Right cardiac atrium (tissue), 5 donors: Measurements from ENCODE around the gene SERPINB10. TPM values are rescaled to one million over a fixed set of nuclear protein-coding genes. Genes with fewer than 3 reads are reported as not detected.

Experiments
- ATAC-seq, 2 donors: fragments of 200-7000 bp; cut with Tn5 transposase; one replicate each; pipeline versions ENCODE4 v1.8.0 to v1.9.1; 2020; ENCODE audit warnings: moderate library complexity in 2 of 2, mild to moderate bottlenecking in 1 of 2
- DNase-seq, 3 donors: peaks; one replicate each; pipeline ENCODE4 v3.0.0-alpha.2; 2020
- H3K27ac ChIP-seq: one replicate; pipeline ENCODE4 v1.5.1; 2013; ENCODE audit warnings: mild to moderate bottlenecking, low read length, control low read depth, moderate library complexity
- H3K27me3 ChIP-seq: one replicate; pipeline ENCODE4 v1.6.1; 2013; ENCODE audit not compliant: control insufficient read depth, insufficient read depth
- H3K4me1 ChIP-seq: one replicate; pipeline ENCODE4 v1.6.1; 2013; ENCODE audit warnings: low read length; ENCODE audit not compliant: control insufficient read depth, insufficient read depth
- H3K4me3 ChIP-seq: one replicate; pipeline ENCODE4 v1.5.1; 2013; ENCODE audit warnings: low read length, control low read depth
- H3K9me3 ChIP-seq: one replicate; pipeline ENCODE4 v1.6.1; 2013; ENCODE audit warnings: low read length; ENCODE audit not compliant: control insufficient read depth
- WGBS: extraction: QIAGEN DNeasy Blood & Tissue Kit; methylation state at CpG from one replicate; pipeline ENCODE4 v1.1.7; 2013; 5-methylcytosine and 5-hydroxymethylcytosine counted together
- intact Hi-C, 4 donors: fragments of 100-400 bp; cut with DNase I; formaldehyde crosslinking; loops; one replicate each; pipeline versions ENCODE4 v1.11.0 to v1.14.0; 2022 to 2023
- polyA plus RNA-seq: library from polyadenylated mRNA; stranded (reverse); fragments of 200-250 nt; gene quantifications from one replicate; pipeline ENCODE4 v1.2.3, GENCODE V29; 2013
- total RNA-seq, 4 donors: library from RNA; stranded (reverse); fragmentation: NEBNext Ultra II Directional; extraction: Animal tissue kit (Norgen Biotek cat#: 25700); gene quantifications; one replicate each; pipeline ENCODE4 v1.2.1, GENCODE V29; 2021
- donor health status: healthy with polysubstance abuse.
- donor health status: DM: no; HTN: yes; CAD: no.
- donor health status: DM: no; HTN: no; CAD: no.
- donor health status: DM: no; HTN: yes; CAD: no; lungs with severe emphysema.
- donor health status: DM: yes; HTN: yes; CAD: no.

The SERPINB10 gene
- total and polyA plus RNA-seq, 5 donors = not detected

DNA sequence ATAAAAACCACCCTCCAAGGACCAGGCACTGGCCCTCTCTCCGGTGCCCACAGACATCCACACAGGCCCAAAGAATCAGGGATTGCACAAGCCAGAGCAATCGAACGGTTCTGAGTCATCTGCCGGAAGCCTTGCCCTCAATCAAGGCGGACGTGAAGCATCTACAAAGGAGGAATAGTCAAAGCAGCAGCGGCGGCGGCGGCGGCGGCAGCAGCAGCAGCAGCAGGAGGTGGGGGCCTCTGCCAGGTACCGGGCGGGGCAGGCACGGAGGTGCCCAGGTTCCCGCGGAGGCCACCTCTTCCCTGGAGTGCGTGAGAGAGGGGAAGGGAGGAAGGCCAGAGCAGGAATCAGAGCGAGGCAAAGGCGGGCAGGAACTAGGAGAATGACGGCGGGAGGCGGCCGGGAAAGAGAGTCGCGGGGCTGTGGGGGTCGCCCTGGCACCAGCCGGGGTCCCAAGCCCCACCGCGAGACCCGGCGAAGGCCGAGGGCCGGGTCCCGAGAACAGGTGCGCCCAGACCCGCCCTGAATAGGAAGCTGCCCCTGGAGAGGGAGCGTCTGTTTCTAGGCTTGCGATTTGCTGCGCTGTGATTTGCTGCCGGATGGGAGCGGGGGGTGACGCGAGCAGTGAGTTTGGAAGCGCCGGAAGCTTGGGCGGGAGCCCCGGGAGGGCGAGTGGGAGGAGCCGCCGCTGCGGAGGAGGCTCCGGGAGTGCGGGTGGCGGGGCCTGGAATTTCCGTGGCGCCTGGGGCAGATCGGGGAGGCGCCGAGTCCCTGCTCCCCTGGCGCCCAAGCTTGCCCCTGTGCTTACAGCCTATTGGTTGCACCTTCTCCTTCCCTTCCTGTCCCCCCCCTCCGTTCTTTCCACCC is 62.4 kb downstream of the SERPINB10 start, which contains the start of gene SERPINB8:
Gene SERPINB8 (plus strand): TSS at position 140 of the 867 bp plus-strand sequence. CDS start 8,228 bp downstream, outside the sequence.
- DNase-seq = peak; percentile 94 to 97 (median 97)
- Histone ChIP-seq H3K4me1 (no peaks in the 10 kb centered on the region), H3K4me3 (peak within 1 kb of the TSS; percentile 91), H3K9me3 (no peaks in the 10 kb centered on the region), H3K27me3 (no peaks in the 10 kb centered on the region), H3K27ac (peak within 1 kb of the TSS; percentile 99)
- peak; percentile 99 for ATAC-seq
- intact Hi-C loops = no loop called here
- WGBS = under 1% methylated on average over 62 of the region's 62 CpGs

GRCh38 chr18:63970809-63971205 is 63.0 kb downstream of the SERPINB10 start:
- intact Hi-C loops = no loop called here
- H3K27ac ChIP-seq = peak overlapping the region; percentile 79
- DNase-seq = peak; percentile 48 to 82 (median 77)
- no peaks in the 10 kb centered on the region for H3K4me1 ChIP-seq
- H3K9me3 ChIP-seq = no peaks in the 10 kb centered on the region
- WGBS = 19% methylated on average over 18 of the region's 18 CpGs
- H3K27me3 ChIP-seq = no peaks in the 10 kb centered on the region
- peak; percentile 75 to 79 for ATAC-seq
- peak overlapping the region; percentile 91 for H3K4me3 ChIP-seq

DNA sequence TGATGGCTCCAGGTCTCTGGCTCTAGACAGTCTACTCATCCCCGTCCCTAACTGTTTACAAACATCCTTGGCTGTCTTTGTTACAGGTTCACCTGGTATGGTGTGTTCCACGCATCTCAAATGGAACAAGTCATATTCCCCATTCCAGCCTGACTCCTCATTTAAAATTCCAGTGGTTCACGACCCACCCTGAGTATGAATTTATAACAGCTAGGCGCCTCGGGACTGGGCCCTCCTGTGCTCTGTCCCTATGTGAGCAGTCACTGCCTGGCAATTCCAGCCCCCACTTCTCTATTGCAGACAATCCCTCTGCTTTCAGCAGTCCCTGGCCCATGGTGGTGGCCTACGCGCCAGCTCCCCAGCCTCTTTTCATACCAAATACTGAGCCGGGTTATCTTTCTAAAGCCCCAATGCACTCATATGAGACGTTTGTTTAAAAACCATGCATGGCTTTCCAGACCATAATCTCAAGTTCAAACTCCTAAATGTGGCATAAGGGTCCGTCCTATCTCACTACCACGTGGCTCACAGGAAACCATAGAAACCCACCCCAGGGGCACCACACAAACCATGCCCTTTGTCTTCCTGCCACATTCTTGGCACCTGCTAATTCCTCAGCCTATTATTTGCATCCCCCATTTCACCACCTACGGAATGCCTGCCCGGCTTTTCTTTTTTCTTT is 63.7 kb downstream of the SERPINB10 start:
- Histone ChIP-seq H3K4me1 (no peaks in the 10 kb centered on the region), H3K4me3 (no peak overlapping the region), H3K27ac (no peak overlapping the region), H3K9me3 (no peaks in the 10 kb centered on the region), H3K27me3 (no peaks in the 10 kb centered on the region)
- ATAC-seq = no peak
- intact Hi-C loops = no loop called here
- WGBS = 73% methylated on average over 13 of the region's 13 CpGs
- DNase-seq = no peak

GRCh38 chr18:63972002-63972376 is 64.2 kb downstream of the SERPINB10 start:
- no peaks in the 10 kb centered on the region for H3K4me1 ChIP-seq
- no peaks in the 10 kb centered on the region for H3K9me3 ChIP-seq
- no peaks in the 10 kb centered on the region for H3K27me3 ChIP-seq
- DNase-seq (no peak), ATAC-seq (no peak)
- no peak overlapping the region for H3K4me3 ChIP-seq
- WGBS = 77% methylated on average over 5 of the region's 5 CpGs
- intact Hi-C loops = no loop called here
- H3K27ac ChIP-seq = no peak overlapping the region

DNA sequence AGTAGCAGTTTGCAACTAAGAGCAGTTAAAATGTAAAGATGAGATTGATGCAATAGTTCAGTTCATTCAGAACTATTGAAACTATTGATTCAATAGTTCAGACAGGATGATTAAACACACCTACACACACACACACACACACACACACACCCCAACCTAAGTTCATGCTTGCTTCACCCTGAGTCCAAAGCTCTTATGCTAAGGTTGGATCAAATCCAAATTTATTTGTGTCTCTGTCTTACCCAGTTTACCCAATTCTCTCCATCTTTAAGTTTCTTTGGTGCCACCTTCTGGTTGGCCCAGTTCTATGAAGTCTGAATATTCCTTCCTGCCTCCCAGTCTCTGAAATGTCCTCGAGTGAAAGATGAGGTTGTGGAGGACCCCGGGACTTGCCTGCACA is 67.2 kb downstream of the SERPINB10 start:
- Histone ChIP-seq H3K27ac (no peak overlapping the region), H3K27me3 (no peaks in the 10 kb centered on the region), H3K4me1 (no peaks in the 10 kb centered on the region), H3K4me3 (no peak overlapping the region), H3K9me3 (no peaks in the 10 kb centered on the region)
- intact Hi-C loops = no loop called here
- ATAC-seq (no peak), DNase-seq (no peak)
- 34% methylated on average over 2 of the region's 2 CpGs for WGBS

- Histone ChIP-seq H3K9me3 (no peaks in the 10 kb centered on the region), H3K4me3 (no peak overlapping the region), H3K27me3 (no peaks in the 10 kb centered on the region), H3K27ac (no peak overlapping the region), H3K4me1 (no peaks in the 10 kb centered on the region)
- intact Hi-C loops = no loop called here
- 58% methylated on average over 3 of the region's 3 CpGs for WGBS
- no peak for ATAC-seq
- no peak for DNase-seq
These were observed 67.9 kb downstream of the SERPINB10 start for GRCh38 chr18:63975628-63976027.

DNA sequence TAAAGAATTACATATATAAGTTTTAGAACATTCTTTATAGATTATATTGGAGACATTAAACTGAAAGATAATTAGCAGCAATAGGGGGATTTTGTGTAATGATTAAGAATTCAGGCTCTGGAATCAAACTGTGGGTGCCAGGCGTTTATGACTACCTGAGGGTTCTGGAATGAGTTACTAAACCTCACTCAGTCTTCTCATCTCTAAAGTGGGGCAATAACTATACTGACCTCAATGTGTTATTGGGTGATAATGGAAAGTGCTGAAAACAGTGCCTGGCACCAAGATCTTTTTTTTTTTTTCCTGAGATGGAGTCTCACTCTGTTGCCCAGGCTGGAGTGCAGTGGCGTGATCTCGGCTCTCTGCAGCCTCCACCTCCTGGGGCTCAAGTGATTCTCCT is 69.3 kb downstream of the SERPINB10 start:
- Histone ChIP-seq H3K4me3 (no peak overlapping the region), H3K9me3 (no peaks in the 10 kb centered on the region), H3K27me3 (no peaks in the 10 kb centered on the region), H3K4me1 (no peaks in the 10 kb centered on the region), H3K27ac (no peak overlapping the region)
- no peak for DNase-seq
- intact Hi-C loops = no loop called here
- no peak for ATAC-seq
- WGBS = 96% methylated on average over 3 of the region's 3 CpGs

DNA sequence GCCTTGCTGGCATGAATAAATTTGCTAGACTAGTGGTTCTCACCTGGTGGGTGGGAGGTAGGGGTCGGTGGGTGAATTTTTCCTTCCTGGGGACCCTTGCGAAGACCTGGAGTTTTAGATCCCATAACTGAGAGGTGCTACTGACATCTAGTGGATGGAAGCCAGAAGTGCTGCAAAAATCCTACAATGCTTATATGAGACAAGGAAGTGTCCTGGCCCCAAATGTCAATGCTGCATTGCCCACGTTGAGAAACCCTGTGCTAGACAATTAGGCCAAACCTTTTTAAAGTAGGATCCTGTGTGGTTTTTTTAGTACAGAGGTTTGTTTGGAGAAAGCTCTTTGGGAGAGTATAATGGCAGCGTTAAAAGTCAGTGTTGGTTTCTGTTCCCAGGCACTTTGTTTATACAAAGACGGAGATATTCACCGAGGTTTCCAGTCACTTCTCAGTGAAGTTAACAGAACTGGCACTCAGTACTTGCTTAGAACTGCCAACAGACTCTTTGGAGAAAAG is 71.7 kb downstream of the SERPINB10 start:
- ATAC-seq (peak; percentile 85 to 86), DNase-seq (peak in 1 of 3 donors; percentile 58)
- 12% methylated on average over 6 of the region's 6 CpGs for WGBS
- no peaks in the 10 kb centered on the region for H3K4me1 ChIP-seq
- intact Hi-C loops = no loop called here
- H3K4me3 ChIP-seq = peak overlapping the region; percentile 39
- no peaks in the 10 kb centered on the region for H3K9me3 ChIP-seq
- no peaks in the 10 kb centered on the region for H3K27me3 ChIP-seq
- no peak overlapping the region for H3K27ac ChIP-seq

DNA sequence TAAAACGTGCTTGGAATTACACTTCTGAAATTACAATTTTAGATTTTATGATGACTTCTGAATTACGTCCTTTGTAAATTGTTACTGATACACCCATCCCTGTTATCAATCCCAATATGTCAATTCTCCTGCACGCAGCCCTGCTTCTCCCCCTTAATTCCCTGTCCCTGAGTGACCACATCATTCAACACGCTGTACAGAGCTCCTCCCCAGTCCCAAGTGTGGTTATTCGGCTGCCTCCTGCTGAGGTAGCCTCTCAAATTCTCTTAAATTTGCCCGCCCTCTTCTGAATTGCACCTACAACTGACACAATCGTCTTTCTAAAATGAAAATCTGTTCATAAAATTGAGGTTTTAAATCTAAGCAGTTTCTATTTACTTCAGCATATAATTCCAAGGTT is 72.3 kb downstream of the SERPINB10 start:
- WGBS = 57% methylated on average over 7 of the region's 7 CpGs
- H3K9me3 ChIP-seq = no peaks in the 10 kb centered on the region
- peak overlapping the region; percentile 39 for H3K4me3 ChIP-seq
- ATAC-seq = peak in 1 of 2 donors; percentile 50
- no peak overlapping the region for H3K27ac ChIP-seq
- DNase-seq = no peak
- H3K27me3 ChIP-seq = no peaks in the 10 kb centered on the region
- H3K4me1 ChIP-seq = no peaks in the 10 kb centered on the region
- intact Hi-C loops = no loop called here

- no peak for DNase-seq
- Histone ChIP-seq H3K4me3 (no peak overlapping the region), H3K9me3 (no peaks in the 10 kb centered on the region), H3K4me1 (no peaks in the 10 kb centered on the region), H3K27ac (no peak overlapping the region), H3K27me3 (no peaks in the 10 kb centered on the region)
- WGBS = 79% methylated on average over 6 of the region's 6 CpGs
- no peak for ATAC-seq
- intact Hi-C loops = no loop called here
These were observed 73.2 kb downstream of the SERPINB10 start for GRCh38 chr18:63980896-63981460.

DNA sequence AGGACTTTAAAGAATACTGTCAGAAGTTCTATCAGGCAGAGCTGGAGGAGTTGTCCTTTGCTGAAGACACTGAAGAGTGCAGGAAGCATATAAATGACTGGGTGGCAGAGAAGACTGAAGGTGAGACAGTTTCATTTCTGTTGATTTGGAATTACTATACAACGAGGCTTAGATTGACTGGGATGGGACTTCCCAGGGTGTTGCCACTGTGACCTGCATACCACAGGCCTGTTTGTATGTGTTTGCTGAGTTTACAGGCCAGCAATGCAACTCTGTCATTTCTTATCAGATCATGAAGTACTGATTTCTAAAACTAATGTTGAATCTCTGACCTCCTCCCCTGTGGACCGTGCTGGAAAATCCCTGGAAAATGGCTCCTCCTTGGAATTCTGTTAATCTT is 74.0 kb downstream of the SERPINB10 start:
- intact Hi-C loops = no loop called here
- Histone ChIP-seq H3K4me1 (no peaks in the 10 kb centered on the region), H3K27me3 (no peaks in the 10 kb centered on the region), H3K4me3 (no peak overlapping the region), H3K27ac (no peak overlapping the region), H3K9me3 (no peaks in the 10 kb centered on the region)
- ATAC-seq (no peak), DNase-seq (no peak)
- WGBS = 69% methylated on average over 2 of the region's 2 CpGs
